Measurements from ENCODE around the gene PRMT7. TPM values are rescaled to one million over a fixed set of nuclear protein-coding genes. Genes with fewer than 3 reads are reported as not detected.

The PRMT7 gene
- total RNA-seq, 1 experiment from 2014 or later: 59.3 TPM

GRCh38 chr16:68306633-68307032 is 4.2 kb upstream of the PRMT7 start:
- no peaks in the 10 kb centered on the region for H3K9me3 Mint-ChIP-seq
- POLR2A ChIA-PET: interaction anchor here (0.6 kb wide), 1 partner anchor 1564 kb away, joined by 3 read pairs; no protein-coding TSS in a partner anchor
- no peaks in the 10 kb centered on the region for H3K27me3 Mint-ChIP-seq (ENCODE audit: low read depth)
- H3K4me1 Mint-ChIP-seq: peaks cover 13% of the 10 kb centered on the region
- no peak for TF ChIP-seq IRF2 (CRISPR knock-in tag; IDR thresholded peaks at IDR 0.05; ENCODE audit: borderline replicate concordance, low read depth)
- no peak for TF ChIP-seq GTF2I (CRISPR knock-in tag; conservative IDR thresholded peaks at IDR 0.05)
- TF ChIP-seq ZNF121 (CRISPR knock-in tag; IDR thresholded peaks at IDR 0.05): 0 out of 2 replicates have a peak, but pooled peaks have one; percentile 32
- TF ChIP-seq GABPB1 (CRISPR knock-in tag; IDR thresholded peaks at IDR 0.05): no peak
- no peak for TF ChIP-seq ZNF512 (CRISPR knock-in tag; IDR thresholded peaks at IDR 0.05; ENCODE audit: borderline replicate concordance)
- no peak for TF ChIP-seq ZNF396 (CRISPR knock-in tag; IDR thresholded peaks at IDR 0.05; ENCODE audit: borderline replicate concordance)
- no peak overlapping the region for H3K27ac Mint-ChIP-seq
- ATAC-seq (no peak), DNase-seq (ENCODE audit: low spot score) (no peak)
- H3K36me3 Mint-ChIP-seq: peaks cover 43% of the 10 kb centered on the region
- CTCF ChIA-PET: no interaction called here
- no peak overlapping the region for H3K4me3 Mint-ChIP-seq

GRCh38 chr16:68309799-68310198 is 1.0 kb upstream of the PRMT7 start:
- Mint-ChIP-seq H3K27ac (peak overlapping the region; percentile 1), H3K27me3 (ENCODE audit: low read depth) (no peaks in the 10 kb centered on the region), H3K36me3 (peaks cover 21% of the 10 kb centered on the region), H3K4me1 (peaks cover 15% of the 10 kb centered on the region), H3K9me3 (no peaks in the 10 kb centered on the region), H3K4me3 (peak overlapping the region; percentile 95)
- CTCF ChIA-PET: interaction anchor here (3.5 kb wide), 1 partner anchor 45 kb away, joined by 41 read pairs; the partner anchor contains the start of gene SLC7A6
- ATAC-seq: no peak
- no peak for DNase-seq (ENCODE audit: low spot score)
- POLR2A ChIA-PET: no interaction called here
- TF ChIP-seq PREB (CRISPR knock-in tag; IDR thresholded peaks at IDR 0.05; ENCODE audit: borderline replicate concordance) (no peak), ZNF219 (CRISPR knock-in tag; IDR thresholded peaks at IDR 0.05; ENCODE audit: borderline replicate concordance) (no peak), ZNF512 (CRISPR knock-in tag; IDR thresholded peaks at IDR 0.05; ENCODE audit: borderline replicate concordance) (no peak), ZNF263 (CRISPR knock-in tag; IDR thresholded peaks at IDR 0.05; ENCODE audit: low read depth) (no peak), ATF2 (CRISPR knock-in tag; IDR thresholded peaks at IDR 0.05; ENCODE audit: borderline replicate concordance, low read depth) (no peak), SOX15 (CRISPR knock-in tag; IDR thresholded peaks at IDR 0.05) (no peak), ATF1 (CRISPR knock-in tag; IDR thresholded peaks at IDR 0.05) (no peak), TP53 (CRISPR knock-in tag; IDR thresholded peaks at IDR 0.05) (no peak), ZBTB21 (CRISPR knock-in tag; IDR thresholded peaks at IDR 0.05; ENCODE audit: borderline replicate concordance) (no peak), ETV6 (CRISPR knock-in tag; IDR thresholded peaks at IDR 0.05) (no peak), ZNF317 (CRISPR knock-in tag; IDR thresholded peaks at IDR 0.05; ENCODE audit: borderline replicate concordance, low read depth) (no peak), FOXP1 (CRISPR knock-in tag; IDR thresholded peaks at IDR 0.05; ENCODE audit: borderline replicate concordance) (no peak), ZNF423 (CRISPR knock-in tag; IDR thresholded peaks at IDR 0.05) (no peak), JUN (CRISPR knock-in tag; IDR thresholded peaks at IDR 0.05) (no peak), USF2 (CRISPR knock-in tag; IDR thresholded peaks at IDR 0.05) (no peak), IRF1 (CRISPR knock-in tag; IDR thresholded peaks at IDR 0.05) (no peak)
- TF ChIP-seq, protein P1, sequence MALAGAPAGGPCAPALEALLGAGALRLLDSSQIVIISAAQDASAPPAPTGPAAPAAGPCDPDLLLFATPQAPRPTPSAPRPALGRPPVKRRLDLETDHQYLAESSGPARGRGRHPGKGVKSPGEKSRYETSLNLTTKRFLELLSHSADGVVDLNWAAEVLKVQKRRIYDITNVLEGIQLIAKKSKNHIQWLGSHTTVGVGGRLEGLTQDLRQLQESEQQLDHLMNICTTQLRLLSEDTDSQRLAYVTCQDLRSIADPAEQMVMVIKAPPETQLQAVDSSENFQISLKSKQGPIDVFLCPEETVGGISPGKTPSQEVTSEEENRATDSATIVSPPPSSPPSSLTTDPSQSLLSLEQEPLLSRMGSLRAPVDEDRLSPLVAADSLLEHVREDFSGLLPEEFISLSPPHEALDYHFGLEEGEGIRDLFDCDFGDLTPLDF (CRISPR knock-in tag; IDR thresholded peaks at IDR 0.05): no peak
- TF ChIP-seq, protein P2, sequence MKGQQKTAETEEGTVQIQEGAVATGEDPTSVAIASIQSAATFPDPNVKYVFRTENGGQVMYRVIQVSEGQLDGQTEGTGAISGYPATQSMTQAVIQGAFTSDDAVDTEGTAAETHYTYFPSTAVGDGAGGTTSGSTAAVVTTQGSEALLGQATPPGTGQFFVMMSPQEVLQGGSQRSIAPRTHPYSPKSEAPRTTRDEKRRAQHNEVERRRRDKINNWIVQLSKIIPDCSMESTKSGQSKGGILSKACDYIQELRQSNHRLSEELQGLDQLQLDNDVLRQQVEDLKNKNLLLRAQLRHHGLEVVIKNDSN (CRISPR knock-in tag; IDR thresholded peaks at IDR 0.05): no peak
- TF ChIP-seq, protein P3, sequence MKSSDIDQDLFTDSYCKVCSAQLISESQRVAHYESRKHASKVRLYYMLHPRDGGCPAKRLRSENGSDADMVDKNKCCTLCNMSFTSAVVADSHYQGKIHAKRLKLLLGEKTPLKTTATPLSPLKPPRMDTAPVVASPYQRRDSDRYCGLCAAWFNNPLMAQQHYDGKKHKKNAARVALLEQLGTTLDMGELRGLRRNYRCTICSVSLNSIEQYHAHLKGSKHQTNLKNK (CRISPR knock-in tag; IDR thresholded peaks at IDR 0.05): no peak
